Transverse colon (tissue), 3 donors: ENCODE data around the gene OLFML1.

ENCODE experiments used
- CTCF ChIP-seq, 5 experiments: fragments of 200-600 bp in 3 of 5; fragments of 450-650 bp in 2 of 5; sonication (generic) in 3 of 5; IDR thresholded peaks; 1 replicate in 2 of 5; 2 replicates in 3 of 5; pipeline ENCODE4 v1.5.1; 2016 to 2017; ENCODE audit warnings: antibody characterized with exemption in 5 of 5, inconsistent platforms in 3 of 5, mild to moderate bottlenecking in 2 of 5, moderate library complexity in 1 of 5
- EP300 ChIP-seq: sonication (generic); formaldehyde crosslinking; IDR thresholded peaks from one replicate; pipeline ENCODE4 v1.6.1; 2017; ENCODE audit warnings: antibody characterized with exemption, low read depth
- POLR2A ChIP-seq: fragments of 450-650 bp; IDR thresholded peaks from one replicate; pipeline ENCODE4 v1.6.1; 2016; ENCODE audit warnings: antibody characterized with exemption, mild to moderate bottlenecking, moderate library complexity

- TF ChIP-seq CTCF (IDR thresholded peaks at IDR 0.05) (no peak), POLR2A (no peak), EP300 (no peak)
Measured at GRCh38 chr11:7555052-7555699, 69.9 kb downstream of the OLFML1 start.
